Loucy (cell line): ENCODE data around the gene KIAA1328.

Experiments used
- EZH2phosphoT487 ChIP-seq: fragments of 200-600 bp; IDR thresholded peaks from 2 replicates; pipeline ENCODE4 v1.6.1; 2018; ENCODE audit warnings: antibody characterized with exemption, mild to moderate bottlenecking, moderate library complexity, borderline replicate concordance
- TF ChIP-seq, protein P1 (sequence below): fragments of 200-600 bp; sonication (generic); conservative IDR thresholded peaks from 2 replicates; pipeline ENCODE4 v1.5.1; 2014; ENCODE audit warnings: mild to moderate bottlenecking, antibody characterized with exemption, low read length

GRCh38 chr18:37033419-37033818 lies 204.5 kb downstream of the KIAA1328 start:
- TF ChIP-seq, protein P1, sequence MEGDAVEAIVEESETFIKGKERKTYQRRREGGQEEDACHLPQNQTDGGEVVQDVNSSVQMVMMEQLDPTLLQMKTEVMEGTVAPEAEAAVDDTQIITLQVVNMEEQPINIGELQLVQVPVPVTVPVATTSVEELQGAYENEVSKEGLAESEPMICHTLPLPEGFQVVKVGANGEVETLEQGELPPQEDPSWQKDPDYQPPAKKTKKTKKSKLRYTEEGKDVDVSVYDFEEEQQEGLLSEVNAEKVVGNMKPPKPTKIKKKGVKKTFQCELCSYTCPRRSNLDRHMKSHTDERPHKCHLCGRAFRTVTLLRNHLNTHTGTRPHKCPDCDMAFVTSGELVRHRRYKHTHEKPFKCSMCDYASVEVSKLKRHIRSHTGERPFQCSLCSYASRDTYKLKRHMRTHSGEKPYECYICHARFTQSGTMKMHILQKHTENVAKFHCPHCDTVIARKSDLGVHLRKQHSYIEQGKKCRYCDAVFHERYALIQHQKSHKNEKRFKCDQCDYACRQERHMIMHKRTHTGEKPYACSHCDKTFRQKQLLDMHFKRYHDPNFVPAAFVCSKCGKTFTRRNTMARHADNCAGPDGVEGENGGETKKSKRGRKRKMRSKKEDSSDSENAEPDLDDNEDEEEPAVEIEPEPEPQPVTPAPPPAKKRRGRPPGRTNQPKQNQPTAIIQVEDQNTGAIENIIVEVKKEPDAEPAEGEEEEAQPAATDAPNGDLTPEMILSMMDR, result no peak
- no peak for TF ChIP-seq EZH2phosphoT487
